ENCODE results near the gene CBX8. TPM values are rescaled to one million over a fixed set of nuclear protein-coding genes. Genes with fewer than 3 reads are reported as not detected.

The CBX8 gene
- total RNA-seq, 1 experiment from 2014 or later: 8.0 TPM

- H3K9me3 ChIP-seq (ENCODE audit: low read length): no peaks in the 10 kb centered on the region
- no peaks in the 10 kb centered on the region for H3K9me2 ChIP-seq (replicated peaks; ENCODE audit: insufficient read depth, low read length)
- no peak for DNase-seq
- H3K4me3 ChIP-seq (ENCODE audit: low read length): peak overlapping the region; percentile 81
- H3K4me1 ChIP-seq (ENCODE audit: low read length): peaks cover 41% of the 10 kb centered on the region
- H3K9ac ChIP-seq (ENCODE audit: low read length): peak overlapping the region; percentile 95
- H3K36me3 ChIP-seq (ENCODE audit: insufficient read depth, low read length): peaks cover 12% of the 10 kb centered on the region; the same call in 1 of the 2 replicates
- peaks cover 19% of the 10 kb centered on the region for H3K79me2 ChIP-seq (ENCODE audit: low read length)
- peak overlapping the region; percentile 65; the same call in 1 of the 2 replicates for H2AFZ ChIP-seq (ENCODE audit: low read length)
- H4K20me1 ChIP-seq (ENCODE audit: insufficient read depth, low read depth, low read length): peaks cover 11% of the 10 kb centered on the region
- H3K4me2 ChIP-seq (ENCODE audit: low read depth, low read length, poor library complexity, severe bottlenecking): peak overlapping the region; percentile 96
- H3K27me3 ChIP-seq (ENCODE audit: low read length): no peaks in the 10 kb centered on the region
- H3K27ac ChIP-seq (ENCODE audit: low read length): peak overlapping the region; percentile 64
These were observed 474 bp downstream of the CBX8 start for GRCh38 chr17:79796444-79796762.

- Histone ChIP-seq H3K4me3 (ENCODE audit: low read length) (peak overlapping the region; percentile 81), H4K20me1 (ENCODE audit: insufficient read depth, low read depth, low read length) (peaks cover 11% of the 10 kb centered on the region), H2AFZ (ENCODE audit: low read length) (no peak overlapping the region), H3K9me3 (ENCODE audit: low read length) (no peaks in the 10 kb centered on the region), H3K79me2 (ENCODE audit: low read length) (peaks cover 19% of the 10 kb centered on the region), H3K36me3 (ENCODE audit: insufficient read depth, low read length) (peaks cover 12% of the 10 kb centered on the region; the same call in 1 of the 2 replicates), H3K9ac (ENCODE audit: low read length) (peak overlapping the region; percentile 95), H3K4me1 (ENCODE audit: low read length) (peaks cover 37% of the 10 kb centered on the region), H3K4me2 (ENCODE audit: low read depth, low read length, poor library complexity, severe bottlenecking) (peak overlapping the region; percentile 96), H3K9me2 (replicated peaks; ENCODE audit: insufficient read depth, low read length) (no peaks in the 10 kb centered on the region), H3K27ac (ENCODE audit: low read length) (peak overlapping the region; percentile 64; the same call in 1 of the 2 replicates), H3K27me3 (ENCODE audit: low read length) (no peaks in the 10 kb centered on the region)
- DNase-seq: no peak
These were observed 958 bp downstream of the CBX8 start for GRCh38 chr17:79795795-79796443.

- Histone ChIP-seq H3K36me3 (ENCODE audit: insufficient read depth, low read length) (peaks cover 12% of the 10 kb centered on the region; the same call in 1 of the 2 replicates), H3K4me1 (ENCODE audit: low read length) (peaks cover 27% of the 10 kb centered on the region), H3K9me2 (replicated peaks; ENCODE audit: insufficient read depth, low read length) (no peaks in the 10 kb centered on the region), H4K20me1 (ENCODE audit: insufficient read depth, low read depth, low read length) (peaks cover 11% of the 10 kb centered on the region), H3K9ac (ENCODE audit: low read length) (peak overlapping the region; percentile 17; the same call in 1 of the 2 replicates), H3K9me3 (ENCODE audit: low read length) (no peaks in the 10 kb centered on the region), H3K4me2 (ENCODE audit: low read depth, low read length, poor library complexity, severe bottlenecking) (no peak overlapping the region), H3K27ac (ENCODE audit: low read length) (no peak overlapping the region), H3K79me2 (ENCODE audit: low read length) (peaks cover 19% of the 10 kb centered on the region), H3K27me3 (ENCODE audit: low read length) (no peaks in the 10 kb centered on the region), H2AFZ (ENCODE audit: low read length) (no peak overlapping the region), H3K4me3 (ENCODE audit: low read length) (no peak overlapping the region)
- DNase-seq: no peak
These were observed 2.0 kb downstream of the CBX8 start for GRCh38 chr17:79794659-79795511.

- no peak overlapping the region for H2AFZ ChIP-seq (ENCODE audit: low read length)
- no peak overlapping the region for H3K4me2 ChIP-seq (ENCODE audit: low read depth, low read length, poor library complexity, severe bottlenecking)
- peaks cover 12% of the 10 kb centered on the region; the same call in 1 of the 2 replicates for H3K36me3 ChIP-seq (ENCODE audit: insufficient read depth, low read length)
- H3K27me3 ChIP-seq (ENCODE audit: low read length): no peaks in the 10 kb centered on the region
- no peak overlapping the region for H3K9ac ChIP-seq (ENCODE audit: low read length)
- no peak overlapping the region for H3K4me3 ChIP-seq (ENCODE audit: low read length)
- H3K4me1 ChIP-seq (ENCODE audit: low read length): peaks cover 20% of the 10 kb centered on the region
- DNase-seq: peak; percentile 64
- H3K79me2 ChIP-seq (ENCODE audit: low read length): peaks cover 19% of the 10 kb centered on the region
- H4K20me1 ChIP-seq (ENCODE audit: insufficient read depth, low read depth, low read length): peaks cover 11% of the 10 kb centered on the region
- H3K9me3 ChIP-seq (ENCODE audit: low read length): no peaks in the 10 kb centered on the region
- no peaks in the 10 kb centered on the region for H3K9me2 ChIP-seq (replicated peaks; ENCODE audit: insufficient read depth, low read length)
- H3K27ac ChIP-seq (ENCODE audit: low read length): no peak overlapping the region
These were observed 3.0 kb downstream of the CBX8 start for GRCh38 chr17:79793924-79794304.

GRCh38 chr17:79792984-79793923, 3.6 kb downstream of the CBX8 start:
- Histone ChIP-seq H3K9ac (ENCODE audit: low read length) (no peak overlapping the region), H3K4me2 (ENCODE audit: low read depth, low read length, poor library complexity, severe bottlenecking) (no peak overlapping the region), H3K27ac (ENCODE audit: low read length) (no peak overlapping the region), H3K4me3 (ENCODE audit: low read length) (no peak overlapping the region), H3K4me1 (ENCODE audit: low read length) (peaks cover 20% of the 10 kb centered on the region), H3K9me2 (replicated peaks; ENCODE audit: insufficient read depth, low read length) (no peaks in the 10 kb centered on the region), H4K20me1 (ENCODE audit: insufficient read depth, low read depth, low read length) (peaks cover 11% of the 10 kb centered on the region), H3K27me3 (ENCODE audit: low read length) (no peaks in the 10 kb centered on the region), H3K36me3 (ENCODE audit: insufficient read depth, low read length) (peaks cover 12% of the 10 kb centered on the region; the same call in 1 of the 2 replicates), H3K79me2 (ENCODE audit: low read length) (peaks cover 19% of the 10 kb centered on the region), H3K9me3 (ENCODE audit: low read length) (no peaks in the 10 kb centered on the region), H2AFZ (ENCODE audit: low read length) (no peak overlapping the region)
- no peak for DNase-seq

- Histone ChIP-seq H3K9me2 (replicated peaks; ENCODE audit: insufficient read depth, low read length) (no peaks in the 10 kb centered on the region), H3K9ac (ENCODE audit: low read length) (no peak overlapping the region), H3K4me1 (ENCODE audit: low read length) (peaks cover 16% of the 10 kb centered on the region), H3K27me3 (ENCODE audit: low read length) (no peaks in the 10 kb centered on the region), H3K4me2 (ENCODE audit: low read depth, low read length, poor library complexity, severe bottlenecking) (no peak overlapping the region), H3K4me3 (ENCODE audit: low read length) (no peak overlapping the region), H3K27ac (ENCODE audit: low read length) (no peak overlapping the region), H4K20me1 (ENCODE audit: insufficient read depth, low read depth, low read length) (peaks cover 11% of the 10 kb centered on the region), H3K9me3 (ENCODE audit: low read length) (no peaks in the 10 kb centered on the region), H2AFZ (ENCODE audit: low read length) (no peak overlapping the region), H3K79me2 (ENCODE audit: low read length) (peaks cover 19% of the 10 kb centered on the region), H3K36me3 (ENCODE audit: insufficient read depth, low read length) (peaks cover 12% of the 10 kb centered on the region; the same call in 1 of the 2 replicates)
- no peak for DNase-seq
These were observed 4.5 kb downstream of the CBX8 start for GRCh38 chr17:79792341-79792871.

GRCh38 chr17:79791735-79792161, 5.1 kb downstream of the CBX8 start:
- Histone ChIP-seq H3K9ac (ENCODE audit: low read length) (no peak overlapping the region), H3K4me3 (ENCODE audit: low read length) (no peak overlapping the region), H3K27me3 (ENCODE audit: low read length) (no peaks in the 10 kb centered on the region), H4K20me1 (ENCODE audit: insufficient read depth, low read depth, low read length) (peaks cover 11% of the 10 kb centered on the region), H3K79me2 (ENCODE audit: low read length) (peaks cover 19% of the 10 kb centered on the region), H2AFZ (ENCODE audit: low read length) (no peak overlapping the region), H3K9me3 (ENCODE audit: low read length) (no peaks in the 10 kb centered on the region), H3K36me3 (ENCODE audit: insufficient read depth, low read length) (peaks cover 12% of the 10 kb centered on the region; the same call in 1 of the 2 replicates), H3K9me2 (replicated peaks; ENCODE audit: insufficient read depth, low read length) (no peaks in the 10 kb centered on the region), H3K4me2 (ENCODE audit: low read depth, low read length, poor library complexity, severe bottlenecking) (no peak overlapping the region), H3K27ac (ENCODE audit: low read length) (no peak overlapping the region), H3K4me1 (ENCODE audit: low read length) (peaks cover 16% of the 10 kb centered on the region)
- DNase-seq: no peak

Measured in Karpas-422 (cell line).